ENCODE measurements around the gene CLBA1.

The CLBA1 gene

GRCh38 chr14:104968541-104969401 lies 16.8 kb upstream of the CLBA1 start:
- DNase-seq (ENCODE audit: low read depth) = no peak

- no peak for DNase-seq (ENCODE audit: low read depth)
These were observed 15.8 kb upstream of the CLBA1 start for GRCh38 chr14:104969741-104970230.

- DNase-seq (ENCODE audit: low read depth) = peak; percentile 68
These were observed 15.1 kb upstream of the CLBA1 start for GRCh38 chr14:104970231-104971068.

- DNase-seq (ENCODE audit: low read depth) = no peak
These were observed 13.9 kb upstream of the CLBA1 start for GRCh38 chr14:104971447-104972240.

GRCh38 chr14:104972301-104973134 lies 13.1 kb upstream of the CLBA1 start:
- no peak for DNase-seq (ENCODE audit: low read depth)

GRCh38 chr14:104973135-104973384 lies 12.5 kb upstream of the CLBA1 start:
- DNase-seq (ENCODE audit: low read depth) = no peak

GRCh38 chr14:104973385-104974145 lies 12.0 kb upstream of the CLBA1 start:
- peak; percentile 88 for DNase-seq (ENCODE audit: low read depth)

- no peak for DNase-seq (ENCODE audit: low read depth)
These were observed 11.4 kb upstream of the CLBA1 start for GRCh38 chr14:104974146-104974541.

- DNase-seq (ENCODE audit: low read depth) = no peak
These were observed 10.8 kb upstream of the CLBA1 start for GRCh38 chr14:104974665-104975390.

- no peak for DNase-seq (ENCODE audit: low read depth)
These were observed 9.9 kb upstream of the CLBA1 start for GRCh38 chr14:104975481-104976197.

- DNase-seq (ENCODE audit: low read depth) = no peak
These were observed 9.2 kb upstream of the CLBA1 start for GRCh38 chr14:104976198-104977007.

GRCh38 chr14:104977008-104977680 lies 8.4 kb upstream of the CLBA1 start:
- DNase-seq (ENCODE audit: low read depth) = no peak

- no peak for DNase-seq (ENCODE audit: low read depth)
These were observed 7.6 kb upstream of the CLBA1 start, which contains the start of gene AHNAK2 for GRCh38 chr14:104977681-104978653. Gene AHNAK2, minus strand, starts transcription at chr14:104978374. Its CDS starts 137 bp downstream, at chr14:104978237.

GRCh38 chr14:104978746-104979691 lies 6.6 kb upstream of the CLBA1 start:
- no peak for DNase-seq (ENCODE audit: low read depth)

Measured in HS-5 (cell line).